ENCODE measurements around the gene RASA3.

- TF ChIP-seq EP300 (IDR thresholded peaks at IDR 0.05; ENCODE audit: low read length) (no peak), CTCF (IDR thresholded peaks at IDR 0.05 in 2 of 3, conservative IDR thresholded peaks at IDR 0.05 in 1 of 3; ENCODE audit: insufficient read depth in 2 of 3, low read depth in 1 of 3, low read length in 3 of 3) (no peak)
Measured at GRCh38 chr13:113979791-113980471, 152.5 kb downstream of the RASA3 start.

Measured in K562 (cell line).